Esophagus squamous epithelium (tissue), 4 donors: ENCODE measurements around the gene KCNC2.

Experiments
- CTCF ChIP-seq, 6 experiments: fragments of 450-650 bp in 4 of 6; fragments of 200-600 bp in 2 of 6; sonication (generic) in 2 of 6; IDR thresholded peaks; one replicate each; pipeline ENCODE4 v1.5.1; 2016 to 2019; ENCODE audit warnings: antibody characterized with exemption in 6 of 6, mild to moderate bottlenecking in 4 of 6, moderate library complexity in 4 of 6
- POLR2A ChIP-seq, 4 donors: fragments of 450-650 bp; IDR thresholded peaks; one replicate each; pipeline ENCODE4 v1.6.1; 2017; ENCODE audit warnings: antibody characterized with exemption in 4 of 4, mild to moderate bottlenecking in 4 of 4, moderate library complexity in 3 of 4

GRCh38 chr12:75086091-75087038 is 123.3 kb downstream of the KCNC2 start:
- TF ChIP-seq CTCF (IDR thresholded peaks at IDR 0.05): no peak
- no peak for TF ChIP-seq POLR2A (IDR thresholded peaks at IDR 0.05)
